GM23338 (cell line): ENCODE results near the gene LHB. TPM values are rescaled to one million over a fixed set of nuclear protein-coding genes. Genes with fewer than 3 reads are reported as not detected.

Experiments used
- ATAC-seq: fragments of 200-7000 bp; cut with Tn5 transposase; 3 replicates; pipeline ENCODE4 v1.9.1; 2020
- DNase-seq: peaks from one replicate; pipeline ENCODE4 v3.0.0-alpha.2; 2015; ENCODE audit warnings: low spot score
- H2AFZ ChIP-seq: fragments of 200-600 bp; sonication (generic); 2 replicates; pipeline ENCODE4 v1.8.0; 2016; ENCODE audit warnings: antibody characterized with exemption, mild to moderate bottlenecking, moderate library complexity
- H3F3A ChIP-seq: fragments of 200-600 bp; sonication (generic); replicated peaks from 2 replicates; pipeline ENCODE4 v1.8.0; 2017; ENCODE audit warnings: antibody characterized with exemption, mixed run types, low read depth
- H3K27ac ChIP-seq: fragments of 200-600 bp; sonication (generic); 2 replicates; pipeline ENCODE4 v1.6.1; 2016; ENCODE audit warnings: low read depth
- H3K27me3 ChIP-seq: fragments of 200-600 bp; sonication (generic); 2 replicates; pipeline ENCODE4 v1.8.0; 2016; ENCODE audit warnings: mild to moderate bottlenecking, mixed run types, moderate library complexity; ENCODE audit not compliant: insufficient read depth
- H3K36me3 ChIP-seq: fragments of 200-600 bp; sonication (generic); 2 replicates; pipeline ENCODE4 v1.8.0; 2016; ENCODE audit warnings: mild to moderate bottlenecking; ENCODE audit not compliant: insufficient read depth
- H3K4me1 ChIP-seq: fragments of 200-600 bp; sonication (generic); 2 replicates; pipeline ENCODE4 v1.8.0; 2016; ENCODE audit warnings: mild to moderate bottlenecking, moderate library complexity; ENCODE audit not compliant: insufficient read depth
- H3K4me2 ChIP-seq: fragments of 200-600 bp; sonication (generic); 2 replicates; pipeline ENCODE4 v1.7.1; 2017; ENCODE audit warnings: mixed run types
- H3K4me3 ChIP-seq: fragments of 200-600 bp; sonication (generic); 2 replicates; pipeline ENCODE4 v1.6.1; 2016; ENCODE audit warnings: mixed run types
- H3K79me2 ChIP-seq: fragments of 200-600 bp; sonication (generic); replicated peaks from 2 replicates; pipeline ENCODE4 v1.8.0; 2017; ENCODE audit warnings: mild to moderate bottlenecking; ENCODE audit not compliant: insufficient read depth
- H3K9me2 ChIP-seq: fragments of 200-600 bp; sonication (generic); 2 replicates; pipeline ENCODE4 v1.8.0; 2017; ENCODE audit not compliant: insufficient read depth
- H4K20me1 ChIP-seq: fragments of 200-600 bp; sonication (generic); replicated peaks from 2 replicates; pipeline ENCODE4 v1.8.0; 2017; ENCODE audit warnings: mild to moderate bottlenecking; ENCODE audit not compliant: insufficient read depth
- H3K27ac Mint-ChIP-seq: 2 replicates; pipeline ENCODE4 v1.8.0; 2020; ENCODE audit warnings: inconsistent platforms, mild to moderate bottlenecking, moderate library complexity, mixed read lengths
- H3K27me3 Mint-ChIP-seq: 3 replicates; pipeline ENCODE4 v1.8.0; 2022; ENCODE audit warnings: low read depth, mild to moderate bottlenecking, moderate library complexity, mixed read lengths, inconsistent platforms; ENCODE audit not compliant: insufficient read depth, poor library complexity
- H3K36me3 Mint-ChIP-seq: 3 replicates; pipeline ENCODE4 v1.8.0; 2021; ENCODE audit warnings: low read depth, mild to moderate bottlenecking, inconsistent platforms, moderate library complexity, mixed read lengths
- H3K4me1 Mint-ChIP-seq: 3 replicates; pipeline ENCODE4 v1.8.0; 2020; ENCODE audit warnings: mild to moderate bottlenecking, inconsistent platforms, mixed read lengths
- H3K4me3 Mint-ChIP-seq: 3 replicates; pipeline ENCODE4 v1.8.0; 2021; ENCODE audit warnings: moderate library complexity, mild to moderate bottlenecking, inconsistent platforms, mixed read lengths
- H3K9me3 Mint-ChIP-seq: 3 replicates; pipeline ENCODE4 v1.8.0; 2020; ENCODE audit warnings: moderate library complexity, mild to moderate bottlenecking, inconsistent platforms, mixed read lengths
- CREB1 ChIP-seq: fragments of 250-450 bp; sonication (Bioruptor Pico); IDR thresholded peaks from 2 replicates; pipeline ENCODE4 v1.5.0; 2020; ENCODE audit warnings: low read depth, mild to moderate bottlenecking, moderate library complexity
- STAT1 ChIP-seq: IDR thresholded peaks from one replicate; pipeline ENCODE4 v1.6.1; 2016; ENCODE audit warnings: antibody characterized with exemption; ENCODE audit not compliant: unreplicated experiment
- polyA plus RNA-seq: library from polyadenylated mRNA; unstranded; fragments of >200 nt; fragmentation: Nextera tagmentation; extraction: Ambion mirVana; gene quantifications from 2 replicates; pipeline ENCODE4 v1.2.1, GENCODE V29; 2016
- total RNA-seq: library from RNA; depleted of rRNA; stranded (reverse); fragments of >200 nt; shearing (Covaris generic); gene quantifications from 2 replicates; pipeline ENCODE4 v1.2.3, GENCODE V29; 2014
- TF ChIP-seq, protein P1 (sequence below): fragments of 250-450 bp; sonication (Bioruptor Pico); IDR thresholded peaks from 2 replicates; pipeline ENCODE4 v1.5.0; 2020; ENCODE audit warnings: mild to moderate bottlenecking, moderate library complexity
- TF ChIP-seq, protein P2 (sequence below), 2 experiments: fragments of 200-600 bp in 1 of 2; sonication (generic) in 1 of 2; conservative IDR thresholded peaks; 2 replicates each; pipeline versions ENCODE4 v1.5.1 to v1.6.1; 2016 to 2017; ENCODE audit warnings: antibody characterized with exemption in 2 of 2, low read depth in 2 of 2, mild to moderate bottlenecking in 2 of 2, moderate library complexity in 1 of 2

The LHB gene
- total and polyA plus RNA-seq, 2 experiments from 2014 or later: 0.76 TPM; not detected in 1

DNA sequence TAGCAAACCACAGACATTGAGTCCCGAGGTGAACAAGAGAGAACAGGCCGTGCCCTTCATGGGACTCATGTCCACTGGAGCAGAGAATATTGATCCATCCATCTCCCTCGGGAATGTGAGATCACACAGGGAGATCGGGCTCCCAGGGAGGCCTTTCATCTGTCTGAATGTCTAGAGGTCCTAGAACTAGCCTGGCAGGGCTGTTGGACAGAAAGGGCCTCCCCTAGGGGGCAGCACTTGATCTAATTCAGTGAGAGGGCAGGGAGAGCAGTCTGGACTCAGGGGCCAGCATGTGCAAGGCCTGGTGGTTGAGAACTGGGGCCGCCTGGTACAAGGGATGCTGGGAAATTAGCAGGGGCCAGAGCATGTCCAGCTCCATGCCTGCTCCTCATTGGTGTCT, 18.9 kb downstream of the LHB start:
- Histone ChIP-seq H2AFZ (no peak overlapping the region), H3K4me2 (no peak overlapping the region), H4K20me1 (peaks cover 17% of the 10 kb centered on the region), H3K27me3 (no peaks in the 10 kb centered on the region), H3F3A (peaks cover 14% of the 10 kb centered on the region; the same call in 1 of the 2 replicates), H3K4me1 (peaks cover 6% of the 10 kb centered on the region; the same call in 1 of the 2 replicates), H3K79me2 (peaks cover 50% of the 10 kb centered on the region), H3K4me3 (no peak overlapping the region), H3K9me2 (no peaks in the 10 kb centered on the region), H3K27ac (no peak overlapping the region), H3K36me3 (0 out of 2 replicates have a peak, but pooled peaks cover 3% of the 10 kb centered on the region)
- ATAC-seq (peak; percentile 33), DNase-seq (peak; percentile 95)
- no peak overlapping the region; the same call in 2 of the 3 replicates for H3K4me3 Mint-ChIP-seq
- H3K4me1 Mint-ChIP-seq: peaks cover 28% of the 10 kb centered on the region
- peak overlapping the region; percentile 78; the same call in 1 of the 2 replicates for H3K27ac Mint-ChIP-seq
- no peaks in the 10 kb centered on the region for H3K9me3 Mint-ChIP-seq
- peaks cover 17% of the 10 kb centered on the region for H3K36me3 Mint-ChIP-seq
- TF ChIP-seq CREB1 (CRISPR knock-in tag): no peak
- no peak for TF ChIP-seq STAT1
- TF ChIP-seq, protein P1, sequence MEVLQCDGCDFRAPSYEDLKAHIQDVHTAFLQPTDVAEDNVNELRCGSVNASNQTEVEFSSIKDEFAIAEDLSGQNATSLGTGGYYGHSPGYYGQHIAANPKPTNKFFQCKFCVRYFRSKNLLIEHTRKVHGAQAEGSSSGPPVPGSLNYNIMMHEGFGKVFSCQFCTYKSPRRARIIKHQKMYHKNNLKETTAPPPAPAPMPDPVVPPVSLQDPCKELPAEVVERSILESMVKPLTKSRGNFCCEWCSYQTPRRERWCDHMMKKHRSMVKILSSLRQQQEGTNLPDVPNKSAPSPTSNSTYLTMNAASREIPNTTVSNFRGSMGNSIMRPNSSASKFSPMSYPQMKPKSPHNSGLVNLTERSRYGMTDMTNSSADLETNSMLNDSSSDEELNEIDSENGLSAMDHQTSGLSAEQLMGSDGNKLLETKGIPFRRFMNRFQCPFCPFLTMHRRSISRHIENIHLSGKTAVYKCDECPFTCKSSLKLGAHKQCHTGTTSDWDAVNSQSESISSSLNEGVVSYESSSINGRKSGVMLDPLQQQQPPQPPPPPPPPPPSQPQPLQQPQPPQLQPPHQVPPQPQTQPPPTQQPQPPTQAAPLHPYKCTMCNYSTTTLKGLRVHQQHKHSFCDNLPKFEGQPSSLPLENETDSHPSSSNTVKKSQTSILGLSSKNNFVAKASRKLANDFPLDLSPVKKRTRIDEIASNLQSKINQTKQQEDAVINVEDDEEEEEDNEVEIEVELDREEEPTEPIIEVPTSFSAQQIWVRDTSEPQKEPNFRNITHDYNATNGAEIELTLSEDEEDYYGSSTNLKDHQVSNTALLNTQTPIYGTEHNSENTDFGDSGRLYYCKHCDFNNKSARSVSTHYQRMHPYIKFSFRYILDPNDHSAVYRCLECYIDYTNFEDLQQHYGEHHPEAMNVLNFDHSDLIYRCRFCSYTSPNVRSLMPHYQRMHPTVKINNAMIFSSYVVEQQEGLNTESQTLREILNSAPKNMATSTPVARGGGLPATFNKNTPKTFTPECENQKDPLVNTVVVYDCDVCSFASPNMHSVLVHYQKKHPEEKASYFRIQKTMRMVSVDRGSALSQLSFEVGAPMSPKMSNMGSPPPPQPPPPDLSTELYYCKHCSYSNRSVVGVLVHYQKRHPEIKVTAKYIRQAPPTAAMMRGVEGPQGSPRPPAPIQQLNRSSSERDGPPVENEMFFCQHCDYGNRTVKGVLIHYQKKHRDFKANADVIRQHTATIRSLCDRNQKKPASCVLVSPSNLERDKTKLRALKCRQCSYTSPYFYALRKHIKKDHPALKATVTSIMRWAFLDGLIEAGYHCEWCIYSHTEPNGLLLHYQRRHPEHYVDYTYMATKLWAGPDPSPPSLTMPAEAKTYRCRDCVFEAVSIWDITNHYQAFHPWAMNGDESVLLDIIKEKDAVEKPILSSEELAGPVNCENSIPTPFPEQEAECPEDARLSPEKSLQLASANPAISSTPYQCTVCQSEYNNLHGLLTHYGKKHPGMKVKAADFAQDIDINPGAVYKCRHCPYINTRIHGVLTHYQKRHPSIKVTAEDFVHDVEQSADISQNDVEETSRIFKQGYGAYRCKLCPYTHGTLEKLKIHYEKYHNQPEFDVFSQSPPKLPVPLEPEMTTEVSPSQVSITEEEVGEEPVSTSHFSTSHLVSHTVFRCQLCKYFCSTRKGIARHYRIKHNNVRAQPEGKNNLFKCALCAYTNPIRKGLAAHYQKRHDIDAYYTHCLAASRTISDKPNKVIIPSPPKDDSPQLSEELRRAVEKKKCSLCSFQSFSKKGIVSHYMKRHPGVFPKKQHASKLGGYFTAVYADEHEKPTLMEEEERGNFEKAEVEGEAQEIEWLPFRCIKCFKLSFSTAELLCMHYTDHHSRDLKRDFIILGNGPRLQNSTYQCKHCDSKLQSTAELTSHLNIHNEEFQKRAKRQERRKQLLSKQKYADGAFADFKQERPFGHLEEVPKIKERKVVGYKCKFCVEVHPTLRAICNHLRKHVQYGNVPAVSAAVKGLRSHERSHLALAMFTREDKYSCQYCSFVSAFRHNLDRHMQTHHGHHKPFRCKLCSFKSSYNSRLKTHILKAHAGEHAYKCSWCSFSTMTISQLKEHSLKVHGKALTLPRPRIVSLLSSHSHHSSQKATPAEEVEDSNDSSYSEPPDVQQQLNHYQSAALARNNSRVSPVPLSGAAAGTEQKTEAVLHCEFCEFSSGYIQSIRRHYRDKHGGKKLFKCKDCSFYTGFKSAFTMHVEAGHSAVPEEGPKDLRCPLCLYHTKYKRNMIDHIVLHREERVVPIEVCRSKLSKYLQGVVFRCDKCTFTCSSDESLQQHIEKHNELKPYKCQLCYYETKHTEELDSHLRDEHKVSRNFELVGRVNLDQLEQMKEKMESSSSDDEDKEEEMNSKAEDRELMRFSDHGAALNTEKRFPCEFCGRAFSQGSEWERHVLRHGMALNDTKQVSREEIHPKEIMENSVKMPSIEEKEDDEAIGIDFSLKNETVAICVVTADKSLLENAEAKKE: no peak
- TF ChIP-seq, protein P2, sequence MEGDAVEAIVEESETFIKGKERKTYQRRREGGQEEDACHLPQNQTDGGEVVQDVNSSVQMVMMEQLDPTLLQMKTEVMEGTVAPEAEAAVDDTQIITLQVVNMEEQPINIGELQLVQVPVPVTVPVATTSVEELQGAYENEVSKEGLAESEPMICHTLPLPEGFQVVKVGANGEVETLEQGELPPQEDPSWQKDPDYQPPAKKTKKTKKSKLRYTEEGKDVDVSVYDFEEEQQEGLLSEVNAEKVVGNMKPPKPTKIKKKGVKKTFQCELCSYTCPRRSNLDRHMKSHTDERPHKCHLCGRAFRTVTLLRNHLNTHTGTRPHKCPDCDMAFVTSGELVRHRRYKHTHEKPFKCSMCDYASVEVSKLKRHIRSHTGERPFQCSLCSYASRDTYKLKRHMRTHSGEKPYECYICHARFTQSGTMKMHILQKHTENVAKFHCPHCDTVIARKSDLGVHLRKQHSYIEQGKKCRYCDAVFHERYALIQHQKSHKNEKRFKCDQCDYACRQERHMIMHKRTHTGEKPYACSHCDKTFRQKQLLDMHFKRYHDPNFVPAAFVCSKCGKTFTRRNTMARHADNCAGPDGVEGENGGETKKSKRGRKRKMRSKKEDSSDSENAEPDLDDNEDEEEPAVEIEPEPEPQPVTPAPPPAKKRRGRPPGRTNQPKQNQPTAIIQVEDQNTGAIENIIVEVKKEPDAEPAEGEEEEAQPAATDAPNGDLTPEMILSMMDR (conservative IDR thresholded peaks at IDR 0.05; ENCODE audit: low read depth in 2 of 2): peak; percentile 78 to 82
- peaks cover 16% of the 10 kb centered on the region for H3K27me3 Mint-ChIP-seq
